NCI-H2107 (cell line): ENCODE data around the gene GDF2.

Experiments
- DNase-seq: peaks from one replicate; lab custom pipeline; 2025; lab: John Stamatoyannopoulos, UW

GDF2 gene

DNA sequence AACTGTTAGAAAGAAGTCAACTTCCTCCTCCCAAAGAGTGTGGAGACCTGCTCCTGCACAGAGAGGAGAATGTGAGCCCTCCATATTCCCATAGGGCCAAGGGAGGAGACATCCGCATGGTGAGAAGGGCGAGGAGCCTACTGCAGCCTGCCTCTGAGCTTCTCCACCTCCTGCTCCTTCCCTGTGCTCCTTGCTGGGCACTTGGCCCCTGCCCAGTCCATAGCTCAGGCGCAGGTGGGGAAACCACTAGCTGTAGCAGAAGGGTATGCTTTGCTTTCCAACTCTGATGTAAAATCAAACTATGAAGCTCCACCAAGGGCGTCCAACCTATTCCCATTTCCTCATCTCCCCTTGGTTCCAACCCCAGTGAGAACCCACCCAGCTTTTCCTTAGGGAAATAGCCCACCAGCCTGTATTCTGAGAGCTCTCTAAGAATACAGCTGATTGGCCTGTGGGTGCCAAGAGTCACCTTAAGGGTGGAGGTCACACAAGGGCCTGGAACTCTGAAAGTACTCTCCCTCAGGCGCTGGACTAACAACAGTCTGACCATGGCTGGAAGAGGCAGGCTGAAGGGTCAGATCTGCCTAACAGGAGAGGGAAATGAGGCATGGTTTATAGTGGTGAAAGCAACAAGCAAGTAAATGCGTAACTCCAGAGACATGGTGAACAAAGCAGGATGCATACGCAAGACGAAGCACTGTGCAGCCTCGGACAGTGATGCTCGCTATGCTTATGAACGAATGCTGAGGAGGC, 47.9 kb downstream of the GDF2 start:
- DNase-seq, result no peak

DNA sequence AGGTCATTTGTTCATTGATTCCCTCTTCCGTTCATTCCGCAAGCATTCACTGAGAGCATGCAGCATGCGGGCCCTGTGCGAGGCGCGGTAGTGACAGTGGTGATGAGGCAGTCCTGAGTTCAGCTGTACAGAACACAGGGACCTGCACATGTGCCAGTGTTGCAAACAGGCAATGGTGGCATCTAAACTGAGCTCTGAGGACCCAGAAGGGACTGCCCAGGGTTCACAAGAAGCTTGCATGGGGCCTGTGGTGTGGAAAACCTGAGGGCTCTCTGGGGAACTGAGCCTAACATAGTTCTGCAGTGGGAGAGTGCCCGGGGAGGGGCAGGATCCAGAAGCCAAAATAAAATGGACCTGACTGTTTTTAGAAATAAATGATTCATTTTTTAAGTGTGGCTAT, 48.6 kb downstream of the GDF2 start:
- DNase-seq, result no peak

DNA sequence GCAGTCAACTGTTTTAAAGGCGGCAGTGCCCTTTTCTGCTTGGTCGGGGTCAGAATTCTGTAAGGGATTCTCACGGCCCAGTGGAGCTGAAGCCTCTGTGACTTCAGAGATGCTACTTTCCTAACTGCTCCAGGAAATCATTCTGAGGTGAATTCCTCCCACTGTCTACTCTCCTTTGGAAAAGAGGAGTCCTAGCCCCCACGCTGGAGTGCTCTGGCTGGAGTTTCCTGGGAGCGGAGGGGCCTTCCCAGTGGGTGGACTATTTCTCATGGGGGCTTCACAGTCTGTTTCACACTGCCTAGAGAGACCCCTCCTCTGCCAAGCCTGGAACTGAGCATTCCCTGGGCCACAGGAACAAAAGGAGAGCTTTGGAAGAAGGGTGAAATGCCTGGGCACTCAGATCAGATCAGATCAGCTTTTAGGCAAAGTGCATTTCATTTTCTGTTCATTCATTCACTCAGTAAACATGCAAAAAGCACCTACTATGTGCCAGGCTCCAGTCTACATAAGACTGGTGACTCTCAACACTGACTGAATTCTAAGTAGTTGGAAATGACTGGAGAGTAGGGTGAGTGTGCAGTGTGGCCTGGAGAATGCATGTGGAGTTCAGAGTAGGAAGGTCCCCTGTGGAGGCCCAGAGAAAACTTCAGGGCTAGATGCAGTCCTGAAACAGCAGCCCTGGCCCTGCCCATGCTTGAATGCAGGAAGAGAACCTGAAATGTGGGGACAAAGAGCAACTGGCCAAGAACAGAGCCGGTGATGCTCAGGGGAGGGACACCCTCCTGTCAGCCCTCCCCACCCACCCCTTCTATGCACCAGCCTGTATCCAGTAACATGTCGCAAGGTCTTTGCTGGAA, 49.6 kb downstream of the GDF2 start:
- DNase-seq, result no peak

DNA sequence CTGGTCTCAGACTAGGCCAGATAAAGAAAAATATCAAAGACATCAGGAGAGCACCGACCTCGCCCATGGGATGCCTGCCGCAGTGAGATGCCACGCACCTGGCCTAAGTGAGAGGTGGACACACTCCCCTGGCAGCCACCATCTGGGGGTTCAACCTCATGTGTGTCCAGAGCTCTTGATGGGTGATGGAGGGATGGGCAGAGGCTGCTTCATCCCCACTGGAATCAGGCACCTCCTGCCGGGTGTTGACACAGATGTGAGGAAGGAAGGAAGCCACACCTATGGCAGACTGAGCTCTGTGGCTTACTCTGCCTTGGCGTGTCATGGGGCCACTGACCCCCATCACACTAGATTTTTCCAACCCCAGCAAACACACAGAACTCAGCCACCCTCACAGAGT, 50.5 kb downstream of the GDF2 start:
- DNase-seq, result no peak

DNA sequence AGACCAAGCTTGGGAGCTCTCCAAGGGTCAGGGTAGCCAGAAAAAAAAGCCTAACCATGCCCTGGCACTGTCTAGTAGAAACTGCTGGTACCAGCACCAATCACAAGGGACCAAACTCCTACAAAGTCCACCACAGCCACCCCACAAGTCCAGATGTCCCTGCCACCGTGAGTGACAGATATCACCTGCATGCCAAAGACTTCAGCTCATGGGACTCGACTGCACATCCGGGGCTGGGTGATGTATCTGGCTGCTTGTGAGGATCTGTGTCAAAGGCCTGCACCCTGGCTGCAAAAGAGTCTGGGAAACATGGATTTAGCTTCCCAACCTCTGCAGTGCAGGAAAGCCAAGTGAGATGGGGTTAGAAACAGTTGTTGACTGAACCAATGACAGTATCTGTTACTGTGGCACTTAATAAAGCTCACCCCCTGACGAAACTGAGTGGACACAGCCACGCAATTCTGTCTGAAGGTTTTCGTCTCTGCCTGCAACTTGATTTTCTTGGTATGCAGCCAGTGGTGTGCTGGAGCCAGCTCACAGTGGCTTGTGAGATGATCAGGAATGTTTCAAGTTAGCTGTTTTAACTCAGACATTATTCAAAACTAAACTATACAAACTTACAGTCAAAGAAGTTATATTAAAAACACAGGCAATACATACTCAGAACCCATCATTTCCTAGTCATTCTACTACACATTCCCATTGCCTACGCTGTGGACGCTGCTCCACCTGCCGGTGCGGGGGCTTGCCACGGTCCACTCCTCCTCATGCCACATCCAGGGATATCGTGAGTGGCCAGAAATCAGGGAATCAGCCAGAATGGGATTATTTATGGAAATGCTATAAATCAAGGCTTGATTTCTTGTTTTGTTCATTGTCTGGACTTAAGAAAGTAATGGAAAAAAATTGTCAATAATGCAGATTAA, 52.6 kb downstream of the GDF2 start:
- no peak for DNase-seq

DNA sequence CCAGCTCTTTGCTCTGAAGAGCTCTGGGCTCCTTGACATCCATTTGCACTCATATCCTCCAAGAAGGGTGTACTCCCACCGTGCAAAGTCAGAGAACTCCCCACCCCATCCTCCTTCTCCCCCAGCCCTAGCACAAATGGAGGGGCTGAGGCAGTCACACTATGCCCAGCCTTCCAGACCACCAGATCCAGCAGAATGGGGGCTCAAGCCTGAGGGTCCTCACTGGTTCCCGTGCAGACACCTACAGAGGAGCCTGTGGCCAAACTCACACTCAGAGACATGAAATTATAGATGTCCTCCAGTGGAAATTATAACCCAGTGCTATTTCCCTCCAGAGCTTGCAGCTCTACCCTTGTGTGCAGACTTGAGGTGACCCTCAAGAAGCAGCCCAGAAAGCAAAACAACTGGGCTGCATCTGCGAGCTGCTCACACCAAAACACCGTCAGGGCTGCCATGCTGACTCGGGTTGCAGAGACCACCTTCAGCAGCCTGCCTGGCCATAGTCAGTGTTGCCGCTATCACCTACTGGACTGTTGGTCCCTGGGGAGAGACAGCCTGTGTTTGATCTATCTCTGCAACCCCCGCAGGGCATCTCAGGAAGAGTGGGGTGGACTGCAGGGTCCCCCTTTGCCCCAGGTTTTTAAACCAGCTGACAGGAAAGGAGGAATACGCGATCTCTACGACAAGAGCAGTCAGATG, 54.4 kb downstream of the GDF2 start:
- no peak for DNase-seq
